NCI-H526 treated with DMSO at 0.1 percent for 48 hours (cell line): ENCODE data around the gene HCST.
A peak's percentile ranks its signal among the peaks of the same experiment; 100 is the strongest.
"Not testable (repeated sequence)": the region's sequence is repeated elsewhere in the genome, so short reads cannot be mapped to it uniquely, and the experiment has no call there.

Experiments
- DNase-seq: peaks from one replicate; lab custom pipeline; 2025; lab: John Stamatoyannopoulos, UW

Gene HCST

DNA sequence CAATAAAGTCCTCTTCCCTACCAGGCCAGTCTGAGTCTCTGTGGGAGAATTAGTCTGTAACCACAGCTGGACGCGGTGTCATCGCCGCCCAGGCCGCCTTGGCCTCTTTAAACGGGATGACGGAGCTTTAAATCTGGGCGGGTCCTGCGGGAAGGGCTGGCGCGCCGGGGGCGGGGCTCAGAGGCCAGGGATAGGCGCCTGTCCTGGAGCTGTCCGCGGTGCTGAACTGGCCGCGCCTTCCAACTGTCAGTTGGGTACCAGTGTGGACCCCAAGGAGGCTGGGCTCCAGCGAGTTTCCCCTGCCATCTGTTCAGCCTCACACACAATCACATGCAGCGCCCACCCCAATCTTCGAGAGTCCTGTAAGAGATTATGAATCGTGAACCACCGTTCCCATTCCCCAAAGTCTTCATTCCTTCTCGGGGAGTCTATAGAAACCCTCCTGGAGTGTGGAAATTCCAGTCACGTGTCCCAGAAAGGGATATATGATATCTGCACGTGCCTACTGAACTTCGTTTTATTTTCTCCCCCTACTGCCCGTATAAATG is 22.5 kb upstream of the HCST start:
- DNase-seq = peak; percentile 57

DNA sequence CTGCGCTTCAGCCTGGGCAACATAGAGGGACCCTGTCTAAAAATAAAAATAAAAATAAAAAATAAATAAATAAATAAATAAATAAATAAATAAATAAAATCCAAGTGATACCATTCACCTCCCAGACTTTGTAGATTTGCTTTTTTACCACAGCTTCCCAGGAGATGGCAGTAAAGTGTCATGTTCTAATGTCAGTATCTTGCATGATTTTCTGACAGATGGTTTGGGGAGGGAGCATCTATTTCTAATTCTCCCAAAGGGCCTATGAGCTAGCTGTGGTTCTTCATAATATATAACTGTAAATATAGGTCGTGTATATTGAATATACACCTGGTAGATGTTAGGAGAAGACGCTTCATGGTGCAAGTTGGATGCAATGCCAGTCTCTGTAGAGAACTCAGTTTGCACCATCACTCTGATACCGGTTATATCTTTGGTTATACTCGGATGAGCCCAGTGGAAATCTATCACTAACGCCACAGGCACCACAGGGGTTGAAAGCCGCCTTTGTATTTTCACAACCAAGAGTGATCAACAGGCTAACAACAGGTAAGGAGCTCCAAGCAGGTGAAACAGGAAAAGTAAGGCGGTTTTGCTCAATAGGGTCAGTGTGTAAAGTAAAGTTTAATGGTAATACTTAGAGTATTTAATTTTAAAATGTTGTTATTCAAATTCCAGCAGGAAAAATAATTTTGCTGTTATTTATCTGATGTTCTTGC is 20.1 kb upstream of the HCST start:
- DNase-seq = peak; percentile 74

DNA sequence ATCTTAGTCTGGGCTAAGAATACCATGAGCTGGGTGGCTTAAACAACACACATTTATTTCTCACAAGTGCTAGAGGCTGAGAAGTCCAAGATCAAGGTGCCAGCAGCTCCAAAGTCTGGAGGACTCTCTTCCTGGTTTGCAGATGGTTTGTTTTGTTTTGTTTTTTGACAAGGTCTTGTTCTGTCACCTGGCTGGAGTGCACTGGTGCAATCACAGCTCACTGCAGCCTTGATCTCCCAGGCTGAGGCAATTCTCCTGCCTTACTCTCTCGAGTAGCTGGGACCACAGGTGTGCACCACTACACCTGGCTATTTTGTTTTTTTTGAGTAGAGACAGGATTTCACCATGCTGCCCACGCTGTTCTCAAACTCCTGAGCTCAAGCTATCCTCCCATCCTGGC is 18.4 kb upstream of the HCST start:
- DNase-seq = no peak

DNA sequence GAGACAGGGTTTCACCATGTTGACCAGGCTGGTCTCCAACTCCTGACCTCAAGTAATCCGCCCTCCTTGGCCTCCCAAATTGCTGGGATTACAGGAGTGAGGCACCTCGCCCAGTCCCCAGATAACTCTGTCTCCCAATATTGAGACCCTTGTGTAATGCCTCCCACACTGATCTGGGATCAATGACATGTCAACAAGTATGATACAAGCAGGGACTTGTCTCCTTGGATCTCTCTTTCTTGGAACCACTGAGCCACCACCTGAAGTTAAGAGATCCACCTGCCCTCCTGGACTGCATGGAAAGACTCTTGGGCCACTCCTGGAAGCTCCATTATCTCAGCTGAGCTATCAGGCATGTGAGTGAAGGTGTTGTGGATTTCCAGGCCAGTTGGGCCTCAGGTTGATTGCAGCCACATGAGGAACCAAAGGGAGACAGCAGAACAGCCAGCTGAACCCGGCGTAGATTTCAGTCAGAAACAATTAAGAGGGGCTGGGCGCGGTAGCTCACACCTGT is 17.0 kb upstream of the HCST start:
- no peak for DNase-seq

DNA sequence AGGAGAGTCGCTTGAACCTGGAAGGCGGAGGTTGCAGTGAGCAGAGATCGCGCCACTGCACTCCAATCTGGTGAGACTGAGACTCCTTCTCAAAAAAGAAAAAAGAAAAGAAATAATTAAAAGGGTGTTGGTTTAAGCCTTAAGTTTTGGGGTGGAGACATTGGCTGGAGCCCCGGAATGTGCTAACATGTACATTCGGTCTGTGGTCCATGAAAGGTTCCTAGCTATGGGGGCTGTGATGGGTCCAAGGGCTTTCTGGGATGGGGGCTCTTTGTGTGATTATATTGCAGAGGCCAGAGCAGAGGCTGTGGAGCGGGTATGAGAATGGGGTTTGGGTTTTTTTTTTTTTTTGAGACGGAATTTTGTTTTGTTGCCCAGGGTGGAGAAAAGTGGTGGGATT is 16.4 kb upstream of the HCST start:
- no peak for DNase-seq

DNA sequence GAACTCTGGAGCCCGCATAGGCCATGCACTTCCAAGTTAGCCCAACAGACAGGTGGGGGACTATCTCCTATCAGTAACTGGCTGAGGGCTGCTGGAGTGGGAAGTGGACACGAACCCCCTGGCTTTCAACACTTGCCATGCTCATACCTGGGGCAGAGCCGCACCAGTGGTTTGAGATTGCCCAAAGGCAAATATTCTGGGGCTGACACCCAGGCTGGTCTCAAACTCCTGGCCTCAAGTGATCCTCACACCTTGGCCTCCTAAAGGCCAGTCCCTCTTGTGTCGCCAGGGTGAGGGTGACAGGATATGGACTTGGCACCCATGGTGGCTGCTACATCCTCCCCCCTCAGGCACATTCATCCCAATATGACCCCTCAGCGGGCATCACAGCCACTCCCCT is 15.1 kb upstream of the HCST start:
- DNase-seq = no peak

DNA sequence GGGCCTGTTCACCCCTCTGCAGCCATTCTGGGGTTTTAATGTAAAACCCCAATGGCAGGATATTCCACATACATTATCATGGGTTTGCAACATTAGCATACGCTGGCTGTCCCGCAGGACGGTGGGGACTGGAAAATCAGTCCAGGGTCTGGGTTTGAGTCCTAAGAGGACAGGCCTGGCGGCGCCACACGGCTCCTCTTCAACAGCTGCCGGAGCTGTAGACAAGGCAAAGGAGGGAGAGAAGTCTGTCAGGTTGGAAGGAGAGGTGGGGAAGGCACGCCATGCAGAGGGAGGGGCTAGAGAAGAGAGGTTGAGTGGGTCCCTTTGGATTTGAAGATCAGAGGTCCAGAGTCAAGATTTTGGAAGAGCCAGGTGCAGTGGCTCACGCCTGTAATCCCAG is 13.9 kb upstream of the HCST start:
- no peak for DNase-seq

DNA sequence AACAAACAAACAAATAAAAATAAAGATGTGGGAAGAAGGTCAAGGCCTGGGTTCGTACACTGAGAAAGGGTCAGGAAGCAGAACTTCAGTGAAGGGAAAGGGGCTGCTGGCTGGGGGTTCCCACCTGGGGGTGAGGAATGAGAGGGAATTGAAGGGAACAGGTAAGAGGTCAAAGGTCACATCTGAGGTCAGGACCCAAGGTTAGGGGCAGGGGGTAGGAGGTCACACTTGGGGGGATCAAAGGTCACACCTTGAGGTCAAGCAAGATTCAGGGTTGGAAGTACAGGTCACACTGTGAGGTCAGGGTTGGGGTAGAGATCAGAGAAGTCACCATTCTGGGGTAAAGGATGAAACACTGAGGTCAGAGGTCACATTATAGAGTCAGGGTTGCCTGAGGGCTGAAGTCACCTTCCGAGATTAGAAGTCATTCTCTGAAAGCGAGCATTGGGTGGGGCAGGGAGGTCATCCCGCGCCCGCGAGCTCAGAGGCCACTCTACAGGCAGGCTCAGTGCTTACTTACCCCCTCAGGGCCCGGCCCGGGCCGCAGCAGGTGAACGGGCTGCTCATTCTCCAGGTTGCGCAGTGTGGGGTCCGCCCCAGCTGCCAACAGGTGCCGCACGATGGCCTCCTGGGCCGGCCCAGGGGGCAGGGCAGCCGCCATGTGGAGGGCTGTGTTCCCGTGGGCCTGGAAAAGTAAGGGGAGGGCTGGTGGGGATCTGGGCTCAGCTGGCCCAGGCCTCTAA is 12.8 kb upstream of the HCST start:
- DNase-seq = no peak

DNA sequence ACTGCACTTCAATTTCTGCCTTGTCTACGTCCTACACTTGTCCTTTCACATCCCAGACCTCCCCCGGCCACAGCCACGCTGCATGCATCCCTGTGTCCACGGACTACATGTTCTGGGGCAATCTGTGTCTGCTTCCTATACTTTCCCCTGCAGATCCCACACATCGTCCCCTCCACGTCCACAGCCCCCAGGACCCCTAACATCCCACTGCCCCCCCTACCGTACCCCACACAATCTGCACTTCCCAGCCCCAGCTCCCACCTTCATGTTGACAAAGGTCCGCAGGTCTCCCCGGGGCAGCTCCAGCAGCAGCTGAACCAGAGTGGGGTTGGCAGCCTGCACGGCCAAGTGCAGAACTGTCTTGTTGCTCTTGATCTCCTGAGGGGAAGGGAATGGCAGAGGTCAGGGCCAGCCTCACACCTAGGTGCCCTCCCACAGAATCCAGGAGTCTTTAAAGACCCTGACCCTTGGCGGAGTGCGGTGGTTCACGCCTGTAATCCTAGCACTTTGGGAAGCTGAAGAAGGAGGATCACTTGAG is 12.1 kb upstream of the HCST start:
- DNase-seq = no peak

DNA sequence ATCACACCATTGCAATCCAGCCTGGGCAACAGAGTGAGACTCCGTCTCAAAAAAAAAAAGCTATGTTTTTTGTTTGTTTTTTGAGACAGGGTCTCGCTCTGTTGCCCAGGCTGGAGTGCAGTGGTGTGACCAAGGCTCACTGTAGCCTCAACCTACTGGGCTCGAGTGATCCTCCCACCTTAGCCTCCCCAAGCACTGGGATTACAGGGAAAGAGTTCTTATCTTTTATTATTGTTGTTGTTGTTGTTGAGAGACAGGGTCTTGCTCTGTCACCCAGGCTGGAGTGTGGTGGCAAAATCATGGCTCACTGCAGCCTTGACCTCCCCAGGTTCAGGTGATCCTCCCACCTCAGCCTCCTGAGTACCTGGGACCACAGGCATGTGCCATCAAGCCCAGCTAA is 10.5 kb upstream of the HCST start:
- not testable (repeated sequence) for DNase-seq

DNA sequence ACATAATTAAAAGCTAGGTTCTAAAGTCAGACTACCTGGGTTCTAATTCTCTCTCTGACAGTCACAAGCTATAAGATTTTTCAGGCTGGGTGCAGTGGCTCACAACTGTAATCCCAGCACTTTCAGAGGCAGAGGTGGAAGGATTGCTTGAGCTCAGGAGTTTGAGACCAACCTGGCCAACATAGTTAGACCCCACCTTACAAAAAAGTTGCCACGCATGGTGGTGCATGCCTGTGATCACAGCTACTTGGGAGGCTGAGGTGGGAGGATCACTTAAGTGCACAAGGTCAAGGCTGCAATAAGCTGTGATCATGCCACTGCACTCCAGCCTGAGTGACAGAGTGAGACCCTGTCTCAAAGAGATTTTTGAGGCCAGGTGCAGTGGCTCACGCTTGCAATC is 8.0 kb upstream of the HCST start:
- no peak for DNase-seq

DNA sequence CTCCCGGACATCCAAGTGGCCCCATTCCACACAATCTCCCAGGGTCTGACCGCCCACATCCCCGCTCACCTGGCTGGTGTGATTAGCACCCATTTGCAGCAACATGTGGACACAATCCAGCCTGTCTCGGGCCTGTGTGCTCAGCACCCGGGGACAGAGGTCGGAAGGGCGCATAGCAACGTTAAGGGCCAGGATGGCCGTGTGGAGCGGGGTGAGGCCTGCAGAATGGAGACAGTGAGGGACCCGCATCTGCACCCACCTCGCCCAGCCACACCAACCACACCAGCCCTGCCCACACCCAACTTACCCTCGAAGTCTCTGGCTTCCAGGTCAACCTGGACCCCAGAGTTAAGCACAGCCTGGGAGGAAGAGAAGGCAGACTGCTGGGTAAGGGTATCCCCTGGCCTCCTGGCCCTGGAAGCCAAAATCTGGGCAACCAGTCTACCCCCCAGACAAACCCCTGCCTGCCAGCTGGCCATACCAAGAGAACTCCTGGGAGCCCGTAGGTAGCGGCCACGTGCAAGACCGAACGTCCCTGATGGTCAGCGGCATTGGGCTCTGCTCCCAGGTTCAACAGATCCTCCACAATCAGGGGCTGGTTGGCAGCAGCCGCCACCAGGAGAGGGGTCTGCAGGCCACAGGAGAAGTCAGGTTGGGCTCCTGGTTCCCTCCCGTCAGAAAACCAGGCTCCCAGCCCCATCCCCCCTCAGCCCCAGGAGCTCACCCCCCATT is 6.3 kb upstream of the HCST start:
- no peak for DNase-seq

DNA sequence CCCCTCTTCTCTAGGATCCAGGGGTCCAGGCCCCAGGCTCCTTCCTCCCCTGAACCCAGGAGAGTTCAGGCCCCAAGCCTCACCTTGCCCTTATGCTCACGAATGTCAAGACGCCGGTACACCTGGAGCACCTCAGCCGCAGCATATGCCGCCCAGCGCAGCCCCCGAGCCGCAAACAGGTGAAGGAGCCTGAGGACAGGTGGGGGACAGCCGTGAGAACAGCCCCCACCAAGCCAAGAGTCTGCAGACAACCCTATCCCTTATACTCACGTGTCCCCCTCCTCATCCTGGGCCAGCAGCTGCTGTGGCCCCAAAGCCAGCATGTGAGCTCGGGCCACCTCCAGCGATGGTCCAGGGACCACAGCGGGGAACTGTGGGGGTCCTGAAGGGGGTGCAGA is 5.7 kb upstream of the HCST start:
- DNase-seq = no peak

DNA sequence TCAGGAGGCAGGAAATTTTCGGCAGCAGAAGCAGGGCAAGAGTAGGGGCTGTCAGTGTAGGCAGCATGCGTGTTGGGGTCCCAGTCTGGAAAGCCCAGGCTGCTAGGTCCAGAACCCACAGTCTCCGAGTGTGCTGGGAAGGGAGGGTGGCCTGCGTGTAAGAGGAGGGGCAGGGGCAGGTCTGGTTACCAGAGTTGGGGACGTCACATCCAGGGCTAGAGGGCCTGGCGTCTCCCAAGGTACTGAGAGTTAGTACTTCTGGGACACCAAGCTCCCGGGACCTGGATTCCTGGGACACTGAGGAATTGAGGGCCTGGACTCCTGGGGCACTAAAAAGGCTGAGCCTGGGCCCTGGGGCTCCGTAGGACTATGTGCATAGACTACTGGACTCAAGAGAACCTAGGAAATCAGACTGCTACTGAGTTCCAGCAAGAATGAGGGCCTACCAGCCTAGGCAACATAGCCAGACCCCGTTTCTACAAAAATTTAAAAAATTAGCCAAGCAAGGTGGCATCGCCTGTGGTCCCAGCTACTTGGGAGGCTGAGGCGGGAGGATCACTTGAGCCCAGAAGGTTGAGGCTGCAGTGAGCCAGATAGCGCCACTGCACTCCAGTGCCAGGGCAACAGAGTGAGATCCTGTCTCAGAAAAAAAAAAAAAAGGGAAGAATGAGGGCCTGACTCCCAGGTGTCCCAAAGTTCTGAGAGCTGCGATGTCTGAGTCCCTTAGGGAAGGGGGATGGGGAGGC is 4.5 kb upstream of the HCST start:
- no peak for DNase-seq

DNA sequence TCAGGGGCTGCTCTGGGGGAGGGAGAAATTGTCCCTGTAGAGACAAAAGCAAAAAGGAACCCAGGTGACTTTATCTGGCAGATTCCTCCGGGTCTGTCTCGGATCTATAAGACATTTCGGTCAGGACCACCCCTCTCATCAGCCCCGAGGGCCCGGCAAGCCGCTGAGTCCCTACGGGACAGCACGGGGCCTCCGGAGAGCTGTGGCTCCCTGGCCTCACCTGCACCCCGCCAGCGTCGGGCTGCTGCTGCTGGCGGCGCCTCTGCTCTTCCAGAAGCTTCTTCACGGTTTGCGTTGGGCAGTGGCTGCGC is 3.9 kb upstream of the HCST start:
- no peak for DNase-seq

DNA sequence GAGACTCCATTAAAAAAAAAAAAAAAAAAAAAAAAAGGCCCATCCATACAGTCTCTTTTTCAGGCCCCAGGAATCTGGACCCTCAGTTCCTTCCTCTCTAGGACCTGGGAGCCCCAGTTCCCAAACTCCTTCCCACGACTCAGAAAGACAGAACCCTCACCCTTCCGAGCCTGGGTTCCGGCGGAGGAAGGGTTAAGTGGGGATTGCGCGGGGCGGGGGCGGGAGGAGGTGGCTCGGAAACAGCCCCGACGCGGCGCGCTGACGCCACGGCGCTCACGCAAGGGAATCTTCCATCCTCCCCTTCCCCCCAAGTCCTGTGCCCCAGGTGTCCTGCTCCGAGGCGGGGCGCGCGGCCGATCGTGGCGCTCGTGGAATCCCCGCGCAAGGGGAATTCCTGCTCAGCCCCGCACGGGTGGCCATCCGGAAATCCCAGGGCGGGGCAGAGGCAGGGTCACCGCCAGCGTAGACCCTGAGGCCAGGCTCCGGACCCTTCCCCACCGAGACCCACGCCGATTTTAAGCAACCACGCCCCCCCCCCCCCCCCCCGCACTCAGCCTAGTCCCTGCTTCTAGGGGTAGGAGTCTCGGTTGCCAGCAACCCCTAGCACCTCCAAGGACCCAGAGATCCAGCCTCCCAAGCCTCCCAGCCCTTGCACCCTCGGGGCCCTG is 2.6 kb upstream of the HCST start:
- DNase-seq = peak; percentile 77

DNA sequence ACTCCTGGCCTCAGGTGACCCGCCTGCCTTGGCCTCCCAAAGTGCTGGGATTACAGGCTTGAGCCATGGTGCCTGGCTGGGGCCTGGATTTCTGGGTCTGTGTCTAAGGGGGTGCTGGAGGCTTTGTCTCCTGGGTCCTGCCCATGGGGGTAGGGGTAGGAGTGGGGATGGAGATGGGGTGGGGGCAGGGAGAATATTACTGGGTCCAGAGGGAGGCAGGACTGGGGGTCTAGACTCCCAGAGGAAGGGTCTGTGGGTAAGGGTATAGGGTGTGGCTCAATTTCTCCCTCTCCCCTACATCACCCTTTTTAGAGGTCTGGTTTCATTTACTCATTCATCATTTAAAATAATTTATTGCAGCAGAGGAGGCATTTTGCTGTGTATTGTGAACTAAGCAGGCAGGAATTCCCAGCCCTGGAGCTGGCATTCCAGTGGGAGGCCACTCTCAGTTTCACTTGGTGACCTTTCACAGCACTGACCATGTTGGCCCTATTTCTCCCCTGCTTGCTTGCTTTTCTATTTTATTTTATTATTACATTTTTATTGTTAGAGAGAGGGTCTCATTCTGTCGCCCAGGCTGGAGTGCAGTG is 1.2 kb upstream of the HCST start:
- DNase-seq = no peak

DNA sequence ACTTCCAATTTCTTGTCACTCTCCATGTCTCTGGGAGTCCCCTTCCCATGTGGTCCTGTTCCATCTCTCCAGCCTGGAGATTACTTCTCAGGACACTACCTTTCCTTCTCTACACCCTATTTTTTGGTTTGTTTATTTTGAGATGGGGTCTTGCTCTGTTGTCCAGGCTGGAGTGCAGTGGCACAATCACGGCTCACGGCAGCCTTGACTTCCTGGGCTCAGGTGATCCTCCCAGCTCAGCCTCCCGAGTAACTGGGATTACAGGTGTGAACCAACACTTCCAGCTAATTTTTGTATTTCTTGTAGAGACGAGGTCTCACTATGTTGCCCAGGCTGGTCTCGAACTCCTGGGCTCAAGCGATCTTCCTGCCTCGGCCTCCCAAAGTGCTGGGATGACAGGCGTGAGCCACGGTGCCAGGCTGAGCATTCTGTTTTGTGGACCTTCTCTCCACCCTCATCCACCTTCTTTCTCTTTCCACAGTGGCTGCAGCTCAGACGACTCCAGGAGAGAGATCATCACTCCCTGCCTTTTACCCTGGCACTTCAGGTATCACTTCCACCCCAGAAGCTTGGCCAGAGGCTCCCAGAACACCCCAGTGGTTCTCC is 644 bp downstream of the HCST start:
- DNase-seq = no peak

DNA sequence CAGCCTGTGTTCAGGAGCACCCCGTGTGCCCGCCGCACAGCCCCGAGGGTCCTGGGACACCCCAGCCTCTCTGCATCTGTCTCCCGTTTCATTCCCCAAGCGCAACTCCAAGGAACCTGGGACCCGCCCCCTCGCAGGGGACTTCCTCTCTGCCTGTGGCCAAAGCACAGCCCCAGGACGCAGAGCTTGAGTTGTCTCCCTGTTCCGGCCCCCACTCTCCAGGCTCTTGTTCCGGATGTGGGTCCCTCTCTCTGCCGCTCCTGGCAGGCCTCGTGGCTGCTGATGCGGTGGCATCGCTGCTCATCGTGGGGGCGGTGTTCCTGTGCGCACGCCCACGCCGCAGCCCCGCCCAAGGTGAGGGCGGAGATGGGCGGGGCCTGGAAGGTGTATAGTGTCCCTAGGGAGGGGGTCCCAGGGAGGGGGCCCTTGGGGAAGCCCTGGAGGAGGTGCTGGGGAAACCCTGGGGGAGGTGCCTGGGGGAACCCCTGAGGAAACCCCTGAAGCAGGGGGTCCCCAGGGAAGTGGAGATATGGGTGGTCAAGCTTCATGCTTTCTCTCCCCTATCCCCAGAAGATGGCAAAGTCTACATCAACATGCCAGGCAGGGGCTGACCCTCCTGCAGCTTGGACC is 1.3 kb downstream of the HCST start:
- peak; percentile 36 for DNase-seq
